Fibroblast of villous mesenchyme (primary cell): ENCODE data around the gene MED25. TPM values are rescaled to one million over a fixed set of nuclear protein-coding genes. Genes with fewer than 3 reads are reported as not detected.

Experiments
- DNase-seq: peaks from one replicate; pipeline ENCODE4 v3.0.0-alpha.2; 2010; ENCODE audit warnings: low read depth
- H3K4me3 ChIP-seq: 2 replicates; pipeline ENCODE4 v1.5.1; 2011; ENCODE audit warnings: low read depth, mild to moderate bottlenecking, low read length
- CTCF ChIP-seq: IDR thresholded peaks from 2 replicates; pipeline ENCODE4 v1.5.1; 2012; ENCODE audit warnings: low read depth, mild to moderate bottlenecking, low read length; ENCODE audit not compliant: insufficient read depth
- total RNA-seq: library from RNA; depleted of rRNA; stranded (reverse); fragments of >200 nt; gene quantifications from 2 replicates; pipeline ENCODE4 v1.2.3, GENCODE V29; 2012

MED25 gene
- total RNA-seq, 1 donor: 21.6 TPM

GRCh38 chr19:49831592-49831991, 13.5 kb downstream of the MED25 start:
- DNase-seq: no peak
- H3K4me3 ChIP-seq: no peak overlapping the region
- TF ChIP-seq CTCF: no peak

- no peak for TF ChIP-seq CTCF
- H3K4me3 ChIP-seq: no peak overlapping the region
- no peak for DNase-seq
Measured at GRCh38 chr19:49832556-49832955, 14.5 kb downstream of the MED25 start.

GRCh38 chr19:49833599-49833998, 15.5 kb downstream of the MED25 start:
- TF ChIP-seq CTCF: no peak

GRCh38 chr19:49835562-49835961, 17.5 kb downstream of the MED25 start:
- no peak for TF ChIP-seq CTCF
- no peak for DNase-seq
- H3K4me3 ChIP-seq: no peak overlapping the region

More at GRCh38 chr19:49833599-49833998, 15.5 kb downstream of the MED25 start:
- H3K4me3 ChIP-seq: no peak overlapping the region
- DNase-seq: no peak

- DNase-seq: no peak
- H3K4me3 ChIP-seq: no peak overlapping the region
- no peak for TF ChIP-seq CTCF
Measured at GRCh38 chr19:49836176-49837008, 18.3 kb downstream of the MED25 start.

GRCh38 chr19:49837009-49837310, 18.9 kb downstream of the MED25 start:
- H3K4me3 ChIP-seq: no peak overlapping the region
- no peak for TF ChIP-seq CTCF
- DNase-seq: no peak

- TF ChIP-seq CTCF: no peak
- DNase-seq: no peak
- no peak overlapping the region for H3K4me3 ChIP-seq
Measured at GRCh38 chr19:49837425-49837824, 19.3 kb downstream of the MED25 start.
